Lower lobe of right lung (tissue), 2 donors: ENCODE results near the gene DTNBP1. TPM values are rescaled to one million over a fixed set of nuclear protein-coding genes. Genes with fewer than 3 reads are reported as not detected.
"Not testable (repeated sequence)": the region's sequence is repeated elsewhere in the genome, so short reads cannot be mapped to it uniquely, and the experiment has no call there.

Experiments used
- ATAC-seq, 2 donors: fragments of 200-7000 bp; cut with Tn5 transposase; one replicate each; pipeline ENCODE4 v1.9.1; 2020 to 2022; ENCODE audit warnings: mild to moderate bottlenecking in 2 of 2, moderate library complexity in 2 of 2
- DNase-seq: peaks from one replicate; pipeline ENCODE4 v3.0.0-alpha.2; 2020
- H3K27ac ChIP-seq: fragments of 200-600 bp; one replicate; pipeline ENCODE4 v1.8.0; 2022
- H3K27me3 ChIP-seq: fragments of 200-600 bp; one replicate; pipeline ENCODE4 v1.8.0; 2022; ENCODE audit warnings: low read depth
- H3K36me3 ChIP-seq: fragments of 200-600 bp; one replicate; pipeline ENCODE4 v1.8.0; 2022; ENCODE audit warnings: mild to moderate bottlenecking
- H3K4me1 ChIP-seq: fragments of 200-600 bp; one replicate; pipeline ENCODE4 v1.8.0; 2022
- H3K4me3 ChIP-seq: fragments of 200-600 bp; one replicate; pipeline ENCODE4 v1.8.0; 2022; ENCODE audit warnings: mild to moderate bottlenecking
- H3K9me3 ChIP-seq: fragments of 200-600 bp; one replicate; pipeline ENCODE4 v1.8.0; 2022
- intact Hi-C: fragments of 100-400 bp; cut with DNase I; formaldehyde crosslinking; loops from one replicate; pipeline ENCODE4 v1.11.0; 2022
- total RNA-seq: library from RNA; stranded (reverse); fragmentation: NEBNext Ultra II Directional; extraction: Animal tissue kit (Norgen Biotek cat#: 25700); gene quantifications from one replicate; pipeline ENCODE4 v1.2.1, GENCODE V29; 2021
- TF ChIP-seq, protein P1 (sequence below): fragments of 200-600 bp; IDR thresholded peaks from one replicate; pipeline ENCODE4 v1.8.0; 2022; ENCODE audit warnings: antibody characterized with exemption, mild to moderate bottlenecking
- donor health status: DM: no; HTN: yes; CAD: no; lungs with severe emphysema.

DTNBP1 gene
- total RNA-seq, 1 donor from 2014 or later: 25.9 TPM

DNA sequence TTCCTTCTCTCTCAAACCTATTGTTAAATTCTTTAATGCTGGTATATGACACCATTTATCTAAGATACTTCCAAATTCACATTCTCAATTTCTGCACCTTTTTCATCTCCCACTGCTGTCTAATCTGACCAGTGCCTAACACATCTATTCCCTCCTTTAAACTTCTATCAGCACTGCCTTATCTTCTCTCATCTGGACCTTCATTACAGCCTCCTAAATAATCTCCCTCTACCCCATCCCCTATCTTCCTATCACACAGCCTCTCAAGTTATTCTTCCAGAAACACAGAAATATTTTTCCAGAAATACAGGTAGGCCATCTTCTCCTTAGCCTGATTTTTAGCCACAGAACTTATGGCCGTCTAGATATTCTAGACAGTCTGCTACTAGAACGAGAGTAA lies 5.5 kb downstream of the DTNBP1 start:
- H3K4me1 ChIP-seq: peaks cover 16% of the 10 kb centered on the region
- H3K36me3 ChIP-seq: peaks cover 14% of the 10 kb centered on the region
- no peak overlapping the region for H3K4me3 ChIP-seq
- no peak overlapping the region for H3K27ac ChIP-seq
- H3K27me3 ChIP-seq: no peaks in the 10 kb centered on the region
- TF ChIP-seq, protein P1, sequence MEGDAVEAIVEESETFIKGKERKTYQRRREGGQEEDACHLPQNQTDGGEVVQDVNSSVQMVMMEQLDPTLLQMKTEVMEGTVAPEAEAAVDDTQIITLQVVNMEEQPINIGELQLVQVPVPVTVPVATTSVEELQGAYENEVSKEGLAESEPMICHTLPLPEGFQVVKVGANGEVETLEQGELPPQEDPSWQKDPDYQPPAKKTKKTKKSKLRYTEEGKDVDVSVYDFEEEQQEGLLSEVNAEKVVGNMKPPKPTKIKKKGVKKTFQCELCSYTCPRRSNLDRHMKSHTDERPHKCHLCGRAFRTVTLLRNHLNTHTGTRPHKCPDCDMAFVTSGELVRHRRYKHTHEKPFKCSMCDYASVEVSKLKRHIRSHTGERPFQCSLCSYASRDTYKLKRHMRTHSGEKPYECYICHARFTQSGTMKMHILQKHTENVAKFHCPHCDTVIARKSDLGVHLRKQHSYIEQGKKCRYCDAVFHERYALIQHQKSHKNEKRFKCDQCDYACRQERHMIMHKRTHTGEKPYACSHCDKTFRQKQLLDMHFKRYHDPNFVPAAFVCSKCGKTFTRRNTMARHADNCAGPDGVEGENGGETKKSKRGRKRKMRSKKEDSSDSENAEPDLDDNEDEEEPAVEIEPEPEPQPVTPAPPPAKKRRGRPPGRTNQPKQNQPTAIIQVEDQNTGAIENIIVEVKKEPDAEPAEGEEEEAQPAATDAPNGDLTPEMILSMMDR: no peak
- ATAC-seq (no peak), DNase-seq (no peak)
- intact Hi-C loops: no loop called here
- no peaks in the 10 kb centered on the region for H3K9me3 ChIP-seq

DNA sequence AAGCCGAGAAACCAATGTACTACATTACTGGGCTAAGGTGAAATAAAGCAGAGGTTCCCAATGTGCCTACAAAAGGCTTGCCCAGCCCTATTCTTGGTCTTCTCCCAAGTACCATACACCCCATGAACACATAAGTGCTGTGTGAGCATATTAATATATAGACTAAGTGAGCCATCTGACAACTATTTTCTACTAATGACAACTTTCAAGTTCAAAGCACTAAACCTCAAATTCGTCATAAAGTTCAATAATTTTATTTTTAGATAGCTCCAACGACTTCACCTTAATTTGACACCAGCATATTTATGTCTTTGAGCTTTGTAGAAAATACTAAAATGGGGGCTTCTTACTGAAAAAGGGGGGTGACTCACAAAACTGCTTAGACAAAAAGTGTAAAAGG lies 6.7 kb downstream of the DTNBP1 start:
- TF ChIP-seq, protein P1: no peak
- intact Hi-C loops: no loop called here
- DNase-seq: no peak
- peaks cover 8% of the 10 kb centered on the region for H3K4me1 ChIP-seq
- H3K36me3 ChIP-seq: peaks cover 14% of the 10 kb centered on the region
- H3K27me3 ChIP-seq: no peaks in the 10 kb centered on the region
- no peak for ATAC-seq
- no peak overlapping the region for H3K27ac ChIP-seq
- H3K9me3 ChIP-seq: no peaks in the 10 kb centered on the region
- H3K4me3 ChIP-seq: no peak overlapping the region

DNA sequence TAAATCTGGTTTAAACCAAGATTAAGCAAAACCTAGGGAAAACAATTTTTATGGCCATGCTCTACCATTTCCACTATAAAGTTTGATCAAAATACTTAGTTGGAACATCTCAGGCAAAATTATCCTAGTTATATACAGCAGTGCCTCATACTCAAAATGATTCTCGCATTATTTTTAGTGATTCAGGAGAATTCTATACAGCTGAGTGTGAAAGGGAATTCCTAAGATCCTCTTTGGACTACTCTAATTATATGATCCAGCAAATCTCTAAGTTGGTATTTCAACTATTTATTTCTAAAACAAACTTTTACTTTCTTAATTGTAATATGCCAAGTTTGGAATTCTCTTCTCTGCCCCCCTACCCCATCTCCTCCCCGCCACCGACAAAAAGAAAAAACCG lies 8.6 kb downstream of the DTNBP1 start:
- Histone ChIP-seq H3K27me3 (no peaks in the 10 kb centered on the region), H3K27ac (no peak overlapping the region), H3K9me3 (no peaks in the 10 kb centered on the region), H3K4me1 (peaks cover 6% of the 10 kb centered on the region), H3K4me3 (no peak overlapping the region), H3K36me3 (peaks cover 6% of the 10 kb centered on the region)
- intact Hi-C loops: no loop called here
- ATAC-seq (no peak), DNase-seq (no peak)
- TF ChIP-seq, protein P1: no peak

DNA sequence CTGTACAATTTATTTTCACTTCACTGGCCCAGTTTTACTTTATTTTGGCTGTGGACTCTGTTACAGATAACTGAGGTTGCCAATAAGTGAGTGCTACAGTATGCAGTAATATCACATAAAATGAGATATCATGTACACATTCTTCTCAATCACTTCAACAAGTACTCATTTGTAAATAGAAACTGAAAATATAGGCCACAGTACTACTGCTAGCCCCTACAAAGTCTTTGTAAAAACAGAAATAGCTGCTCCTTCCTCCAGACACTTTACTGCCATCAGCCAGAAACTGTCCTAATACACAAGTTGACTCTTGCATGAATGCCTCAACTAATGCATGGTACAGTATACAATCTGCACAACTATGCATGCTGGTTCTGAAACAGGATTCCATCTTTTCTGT lies 9.2 kb downstream of the DTNBP1 start:
- Histone ChIP-seq H3K27me3 (no peaks in the 10 kb centered on the region), H3K9me3 (no peaks in the 10 kb centered on the region), H3K36me3 (peaks cover 4% of the 10 kb centered on the region), H3K4me3 (no peak overlapping the region), H3K4me1 (peaks cover 6% of the 10 kb centered on the region), H3K27ac (no peak overlapping the region)
- no peak for DNase-seq
- intact Hi-C loops: no loop called here
- TF ChIP-seq, protein P1: no peak
- no peak for ATAC-seq

DNA sequence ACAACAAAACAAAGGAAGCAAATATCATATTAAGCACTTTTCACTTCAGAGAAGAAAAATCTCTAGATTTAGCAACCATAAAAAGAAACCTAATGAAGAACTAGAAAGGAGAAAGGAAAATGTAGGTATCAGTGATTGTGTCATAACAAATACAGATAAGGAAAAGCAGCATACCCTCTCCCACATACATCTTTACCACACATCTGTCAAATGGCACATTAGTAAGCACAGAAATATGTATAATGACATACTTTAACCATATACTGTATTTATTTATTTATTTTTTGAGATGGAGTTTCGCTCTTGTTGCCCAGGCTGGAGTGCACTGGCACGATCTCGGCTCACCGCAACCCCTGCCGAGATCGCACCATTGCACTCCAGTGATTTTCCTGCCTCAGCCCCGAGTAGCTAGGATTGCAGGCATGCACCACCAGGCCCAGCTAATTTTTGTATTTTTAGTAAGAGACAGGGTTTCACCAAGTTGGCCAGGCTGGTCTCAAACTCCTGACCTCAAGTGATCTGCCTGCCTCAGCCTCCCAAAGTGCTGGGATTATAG lies 12.7 kb downstream of the DTNBP1 start:
- DNase-seq, ATAC-seq, H3K4me1 ChIP-seq, H3K36me3 ChIP-seq, H3K27ac ChIP-seq, H3K27me3 ChIP-seq, H3K4me3 ChIP-seq, intact Hi-C loops, H3K9me3 ChIP-seq: not testable (repeated sequence)

DNA sequence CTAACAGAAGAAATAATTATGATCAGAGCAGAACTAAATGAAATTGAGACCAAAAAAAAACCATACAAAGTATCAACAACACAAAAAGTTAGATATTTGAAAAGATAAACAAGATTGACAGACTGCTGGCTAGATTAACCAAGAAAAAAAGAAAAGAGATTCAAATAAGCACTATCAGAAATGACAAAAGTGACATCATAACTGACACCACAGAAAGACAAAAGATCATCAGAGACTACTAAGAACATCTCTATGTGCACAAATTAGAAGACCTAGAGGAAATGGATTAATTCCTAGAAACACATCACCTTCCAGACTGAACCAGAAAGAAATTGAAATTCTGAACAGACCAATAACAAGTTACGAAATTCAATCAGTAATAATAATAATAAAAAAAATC lies 17.9 kb downstream of the DTNBP1 start:
- Histone ChIP-seq H3K4me3 (no peak overlapping the region), H3K27me3 (no peaks in the 10 kb centered on the region), H3K9me3 (peaks cover 20% of the 10 kb centered on the region), H3K27ac (no peak overlapping the region), H3K4me1 (no peaks in the 10 kb centered on the region), H3K36me3 (no peaks in the 10 kb centered on the region)
- DNase-seq (no peak), ATAC-seq (no peak)
- intact Hi-C loops: no loop called here
- TF ChIP-seq, protein P1: no peak
